Astrocyte of the cerebellum (primary cell): ENCODE data around the gene EIPR1.

ENCODE experiments used
- DNase-seq: peaks from one replicate; pipeline ENCODE4 v3.0.0-alpha.2; 2011; ENCODE audit warnings: low read depth
- H3K4me3 ChIP-seq: 2 replicates; pipeline ENCODE4 v1.5.1; 2011; ENCODE audit warnings: mild to moderate bottlenecking, low read depth, low read length, moderate library complexity
- CTCF ChIP-seq: IDR thresholded peaks from 2 replicates; pipeline ENCODE4 v1.5.1; 2012; ENCODE audit warnings: low read length, low read depth, moderate library complexity, mild to moderate bottlenecking; ENCODE audit errors: missing control alignments
- in situ Hi-C: cut with HindIII; loops from 2 replicates; pipeline ENCODE4 v1.10.0; 2017; ENCODE audit warnings: low sequenced_read_pairs

Gene EIPR1

DNA sequence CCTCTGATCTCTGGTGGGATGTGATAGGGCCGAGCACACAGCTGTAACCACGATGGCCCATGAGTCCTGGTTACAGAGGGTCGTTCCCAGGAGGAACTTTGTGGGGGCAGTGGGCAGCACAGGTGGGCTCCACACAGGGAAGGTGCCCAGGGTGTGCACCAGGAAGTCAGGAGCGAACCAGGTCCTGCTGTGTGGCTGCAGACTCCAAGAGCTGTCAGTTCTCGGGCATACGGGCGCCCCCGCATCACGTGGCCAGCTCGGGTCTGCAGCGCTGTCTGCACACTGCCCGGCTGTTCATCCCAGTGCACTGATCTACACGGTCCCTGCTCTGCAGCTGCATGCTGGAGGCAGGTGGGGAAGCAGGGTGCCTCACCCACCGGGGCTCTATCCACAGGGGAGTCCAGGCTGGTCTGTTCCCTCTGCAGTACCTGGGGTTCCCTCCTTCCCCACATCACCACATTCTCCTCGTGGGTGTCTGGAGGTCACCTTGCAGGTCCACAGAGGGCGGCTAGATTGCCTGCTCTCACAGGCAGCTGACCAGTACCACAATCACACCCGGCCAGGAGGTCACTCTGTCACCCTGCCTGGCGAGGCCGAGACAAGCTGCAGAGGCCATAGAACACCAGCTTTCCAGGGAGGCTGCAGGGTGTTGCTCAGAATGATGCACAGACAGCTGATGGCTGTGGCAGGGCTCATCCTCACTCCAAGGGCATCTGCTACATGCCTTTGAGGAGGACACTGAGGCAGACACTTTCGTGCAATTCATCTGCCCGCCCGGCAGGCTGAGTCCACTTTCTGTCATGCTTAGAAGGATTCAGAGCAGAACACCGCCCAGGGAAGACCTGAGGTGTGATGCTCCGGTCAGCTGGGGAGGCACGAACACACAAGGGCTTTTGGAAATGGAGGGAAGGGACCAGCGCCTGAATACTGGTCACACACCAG lies 202.7 kb downstream of the EIPR1 start:
- in situ Hi-C loops, result no loop called here
- DNase-seq, result no peak
- TF ChIP-seq CTCF, result no peak
- no peak overlapping the region for H3K4me3 ChIP-seq

DNA sequence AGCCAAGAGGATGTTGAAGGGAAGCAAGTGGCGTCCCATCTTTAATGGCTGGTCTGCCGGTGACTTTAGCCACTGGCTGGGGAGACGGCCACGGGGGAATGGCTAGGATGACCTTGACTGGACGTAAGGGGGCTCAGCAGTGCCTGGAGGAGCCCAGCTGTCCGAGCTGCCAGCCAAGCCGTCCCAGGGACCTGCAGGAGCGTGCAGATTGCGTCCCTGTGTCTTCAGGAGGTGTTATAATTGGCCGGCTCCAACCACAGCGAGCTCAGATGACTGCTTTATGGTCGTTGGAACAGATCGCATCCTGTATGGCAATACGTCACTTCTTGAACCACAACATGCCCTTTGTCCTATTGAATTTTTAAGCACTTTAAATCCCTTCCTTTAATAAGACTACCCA lies 204.6 kb downstream of the EIPR1 start:
- TF ChIP-seq CTCF, result no peak
- in situ Hi-C loops, result no loop called here
- no peak overlapping the region for H3K4me3 ChIP-seq
- no peak for DNase-seq

- no peak for TF ChIP-seq CTCF
- DNase-seq, result no peak
- in situ Hi-C loops, result no loop called here
- H3K4me3 ChIP-seq, result no peak overlapping the region
Measured at GRCh38 chr2:3172265-3172935, 205.2 kb downstream of the EIPR1 start.

- DNase-seq, result no peak
- no peak overlapping the region for H3K4me3 ChIP-seq
- in situ Hi-C loops, result no loop called here
- TF ChIP-seq CTCF, result no peak
Measured at GRCh38 chr2:3171564-3172264, 205.9 kb downstream of the EIPR1 start.

- H3K4me3 ChIP-seq, result no peak overlapping the region
- TF ChIP-seq CTCF, result no peak
- in situ Hi-C loops, result no loop called here
- no peak for DNase-seq
Measured at GRCh38 chr2:3170792-3171455, 206.7 kb downstream of the EIPR1 start.
